HG03097 (cell line): ENCODE results near the gene HTR4.

Source experiments
- ATAC-seq: cut with Tn5 transposase; IDR thresholded peaks from one replicate; pipeline ENCODE4 v1.9.1; 2021; ENCODE audit not compliant: unreplicated experiment, low FRiP score

The HTR4 gene

DNA sequence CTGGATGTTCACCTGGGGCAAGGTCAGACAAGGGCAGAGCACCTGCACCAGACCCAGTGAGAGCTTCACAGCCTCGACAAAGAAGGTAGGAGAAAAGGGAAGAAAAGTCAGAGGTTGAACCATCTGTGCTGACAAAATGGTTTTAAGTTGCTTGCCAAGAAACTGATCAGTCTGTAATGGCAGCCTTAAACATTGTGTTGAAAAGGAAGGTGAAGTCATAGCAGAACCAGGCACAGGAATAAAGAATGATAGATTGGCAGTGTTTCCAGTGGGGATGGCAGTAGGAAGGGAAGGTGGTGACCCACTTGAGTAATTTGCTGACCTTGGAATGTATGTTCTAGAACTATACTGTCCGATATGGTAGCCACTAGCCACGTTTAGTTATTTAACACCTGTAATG lies 34.2 kb downstream of the HTR4 start:
- ATAC-seq = no peak

DNA sequence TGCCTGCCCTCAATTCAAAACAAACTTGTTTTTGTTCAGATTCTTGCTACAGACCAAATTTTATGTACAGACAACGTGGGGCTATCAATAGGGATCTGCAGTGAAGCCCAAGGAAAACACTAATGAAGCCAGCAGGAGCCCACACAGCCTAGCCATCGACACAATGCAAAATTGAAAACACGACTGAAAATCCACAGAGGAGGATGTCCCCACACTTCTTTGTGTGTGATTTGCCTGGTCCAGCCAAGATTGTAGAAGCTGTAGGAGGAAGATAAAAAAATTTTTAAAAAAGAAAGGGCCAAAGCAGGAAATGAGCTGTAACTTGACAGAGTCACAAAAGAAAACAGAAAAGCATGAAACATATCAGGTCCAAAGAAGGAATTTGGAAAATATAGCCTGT lies 34.8 kb downstream of the HTR4 start:
- ATAC-seq = no peak

DNA sequence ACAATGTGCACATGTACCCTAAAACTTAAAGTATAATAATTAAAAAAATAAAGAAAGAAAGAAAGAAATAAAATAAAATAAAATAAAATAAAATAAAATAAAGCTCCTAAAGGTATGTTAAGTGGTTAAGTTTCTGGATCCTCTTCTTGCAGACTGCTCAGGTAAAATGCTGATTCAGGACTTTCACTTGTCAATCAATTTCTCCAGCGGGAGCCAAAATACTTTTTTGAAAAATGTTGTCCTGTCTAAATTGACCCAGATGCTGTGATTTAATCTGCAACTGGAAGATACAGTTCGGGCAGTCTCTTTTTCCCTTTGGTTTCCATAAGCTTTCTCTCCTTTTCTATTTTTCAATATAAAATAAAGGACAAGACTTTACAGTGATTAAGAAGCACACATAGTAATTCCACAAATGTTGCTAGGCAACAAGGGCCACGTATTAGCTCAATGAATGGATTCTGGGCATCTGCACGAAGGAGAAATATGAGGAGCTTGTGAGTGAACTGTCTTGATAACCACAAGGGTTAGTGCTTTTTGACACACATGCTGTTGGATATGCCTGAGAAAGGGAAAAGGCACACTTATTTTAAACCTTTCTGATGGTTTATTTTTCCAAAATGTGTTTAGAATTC lies 38.6 kb downstream of the HTR4 start:
- no peak for ATAC-seq

DNA sequence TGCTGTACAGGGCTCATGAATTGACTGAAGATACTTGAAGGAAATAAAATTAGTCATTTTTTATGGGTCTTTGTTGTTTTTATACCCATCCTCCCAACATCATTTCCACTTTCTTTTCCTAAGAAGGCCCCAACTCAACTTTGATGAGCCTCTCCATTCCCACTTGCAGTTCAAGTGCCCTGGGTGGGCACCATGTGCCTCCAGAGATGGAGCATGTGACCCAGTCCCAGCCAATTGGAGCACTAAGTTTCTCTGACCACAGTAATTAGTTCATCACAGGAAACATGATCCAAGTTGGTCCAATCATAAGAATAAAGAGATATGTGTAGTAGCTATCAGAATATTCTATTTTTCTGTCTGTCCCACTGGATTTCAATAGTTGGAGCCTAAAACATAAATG lies 46.9 kb downstream of the HTR4 start:
- no peak for ATAC-seq

DNA sequence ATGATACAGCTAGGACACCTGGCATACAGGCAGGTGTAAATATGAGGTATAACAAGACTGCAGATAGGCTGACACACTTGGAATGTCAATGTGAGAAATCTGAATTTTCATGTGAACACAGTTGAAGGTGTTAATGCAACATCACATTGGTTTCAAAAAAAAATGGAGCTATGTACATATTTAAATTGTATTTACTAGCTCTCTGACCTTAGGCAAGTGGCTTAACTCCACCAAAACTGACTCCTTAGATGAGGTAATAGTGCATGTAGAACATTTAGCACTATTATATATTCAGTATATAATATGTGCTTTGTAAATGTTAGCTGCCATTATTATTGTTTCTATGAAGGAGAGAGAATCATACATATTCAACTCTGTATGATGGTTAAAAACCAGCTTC lies 48.0 kb downstream of the HTR4 start:
- no peak for ATAC-seq

DNA sequence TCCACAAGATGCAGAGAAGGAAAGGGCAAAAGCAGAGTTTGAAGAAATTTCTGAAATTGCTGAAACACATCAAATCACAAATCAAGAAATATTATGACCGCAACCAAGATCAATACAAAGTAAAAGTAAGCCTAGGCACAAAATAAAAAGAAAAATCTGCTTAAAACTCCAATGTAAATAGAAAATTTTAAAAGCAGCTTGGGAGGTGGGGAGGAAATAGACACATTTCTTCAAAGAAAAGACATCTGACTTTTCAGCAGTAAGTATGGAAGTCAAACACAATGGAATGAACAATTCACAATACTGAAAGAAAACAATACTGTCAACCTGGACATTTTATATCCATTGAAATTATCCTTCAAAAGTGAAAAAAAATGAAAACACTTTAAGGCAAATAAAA lies 55.1 kb downstream of the HTR4 start:
- ATAC-seq = no peak

DNA sequence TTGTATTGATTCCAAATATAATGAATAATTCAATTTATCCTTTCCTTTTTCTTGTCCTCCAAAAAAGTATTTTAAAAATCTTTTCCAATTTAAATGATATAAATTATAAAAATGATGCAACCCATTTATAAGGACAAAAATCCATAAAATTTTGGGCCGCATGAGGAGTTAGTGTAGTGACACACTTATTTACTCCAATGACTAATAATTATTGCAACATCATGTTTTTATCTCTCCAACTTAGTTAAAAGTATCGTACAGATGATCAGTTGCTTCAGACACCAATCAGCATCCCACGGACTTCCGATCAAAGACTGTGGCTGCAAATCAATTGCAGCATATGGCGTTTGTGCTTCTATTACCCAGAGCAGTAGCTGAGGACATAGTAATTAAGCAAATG lies 58.6 kb downstream of the HTR4 start:
- ATAC-seq = no peak

DNA sequence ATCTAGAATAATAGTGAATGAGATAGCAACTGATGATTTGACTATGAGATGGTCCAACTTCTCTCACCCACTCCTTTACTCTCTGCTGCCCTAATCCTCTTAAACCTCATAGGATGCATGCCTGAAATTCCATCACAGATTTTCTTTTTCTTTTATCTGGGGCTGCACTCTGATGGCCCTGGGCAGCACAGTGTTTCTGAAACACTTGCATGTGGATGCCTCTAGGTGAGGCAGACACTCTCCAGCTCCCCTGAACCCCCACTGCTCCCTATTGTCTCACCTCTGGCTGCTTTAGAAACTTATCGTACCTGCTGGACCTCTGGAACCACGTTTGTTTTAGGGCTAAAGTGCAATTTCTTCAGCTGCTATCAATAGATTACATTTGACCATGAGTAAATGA lies 67.5 kb downstream of the HTR4 start:
- ATAC-seq = no peak

DNA sequence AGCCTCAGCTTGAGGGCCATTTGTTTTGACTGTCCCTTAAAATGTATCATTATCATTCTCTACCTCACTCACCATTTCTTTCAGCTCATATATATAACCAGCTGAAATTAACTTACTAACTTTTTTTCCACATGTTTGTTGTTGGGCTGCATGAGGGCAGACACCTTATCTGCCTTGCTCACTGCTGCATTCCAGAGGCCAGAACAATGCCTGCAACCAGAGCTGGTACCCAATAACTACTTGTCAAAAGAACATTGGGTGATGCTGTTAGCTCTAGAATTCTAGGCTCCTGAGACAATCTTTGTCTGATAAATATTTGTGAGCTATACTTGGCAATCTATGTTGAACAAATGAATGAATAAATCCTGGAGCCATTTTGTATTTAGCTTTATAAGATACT lies 68.3 kb downstream of the HTR4 start:
- no peak for ATAC-seq

DNA sequence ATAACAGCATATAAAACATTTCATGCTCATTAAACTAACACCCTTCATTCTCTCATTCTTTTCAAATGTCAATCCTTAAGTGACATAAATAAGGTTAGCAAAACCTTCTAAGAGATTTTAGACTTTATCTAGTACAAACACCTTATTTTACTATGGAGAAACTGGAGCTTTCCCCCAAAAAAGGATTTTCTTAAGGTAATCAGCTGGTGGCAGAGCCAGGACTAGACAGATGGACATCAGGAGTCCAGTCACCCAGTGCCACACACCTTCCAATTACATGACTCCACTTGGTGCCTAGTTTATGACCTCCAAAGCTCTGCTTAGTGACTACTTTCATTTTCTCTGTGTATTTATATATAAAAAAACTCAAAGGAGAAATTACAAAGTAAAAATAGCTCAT lies 70.2 kb downstream of the HTR4 start:
- ATAC-seq = no peak

DNA sequence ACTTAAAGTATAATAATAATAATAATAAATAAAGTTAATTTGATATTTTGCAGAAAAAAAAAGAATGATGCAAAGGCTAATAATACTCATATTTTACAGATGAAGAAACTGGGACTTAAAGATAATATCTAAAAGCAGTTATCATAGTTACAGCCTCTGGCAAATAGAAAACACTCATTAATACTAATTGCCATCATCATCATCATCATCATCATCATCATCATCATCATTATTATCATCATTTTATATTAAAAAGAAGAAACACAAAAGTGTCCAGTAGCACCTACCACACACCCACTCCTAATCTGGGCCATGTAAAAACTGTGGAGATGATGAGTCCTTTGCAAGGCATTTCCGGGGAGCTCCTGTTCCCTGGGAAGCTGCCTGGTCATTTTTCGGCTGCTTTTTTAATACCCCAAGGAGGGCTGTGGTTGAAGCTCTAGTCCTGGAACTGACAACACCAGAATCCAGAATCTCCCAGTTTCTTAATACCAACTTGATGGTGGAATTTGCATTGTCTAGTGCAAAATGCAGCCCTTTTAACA lies 70.8 kb downstream of the HTR4 start:
- ATAC-seq = no peak

DNA sequence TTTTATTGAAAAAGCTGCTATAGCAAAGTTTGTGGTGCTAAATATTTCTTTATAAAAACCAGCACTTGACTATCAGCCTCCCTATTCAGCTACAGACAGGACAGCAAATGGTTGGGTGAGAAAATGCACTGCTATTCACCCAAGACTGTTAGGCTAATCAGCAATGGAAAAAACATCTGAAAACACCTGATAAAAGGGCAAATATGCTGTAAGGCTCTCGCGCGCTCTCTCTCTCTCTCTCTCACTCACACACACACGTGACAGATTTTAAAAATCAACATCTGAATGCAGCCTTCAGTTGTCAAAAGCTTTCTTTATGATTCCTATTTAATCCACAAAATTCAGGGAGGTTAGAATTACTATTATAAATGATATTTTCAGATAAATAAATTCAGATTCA lies 80.2 kb downstream of the HTR4 start:
- ATAC-seq = no peak

DNA sequence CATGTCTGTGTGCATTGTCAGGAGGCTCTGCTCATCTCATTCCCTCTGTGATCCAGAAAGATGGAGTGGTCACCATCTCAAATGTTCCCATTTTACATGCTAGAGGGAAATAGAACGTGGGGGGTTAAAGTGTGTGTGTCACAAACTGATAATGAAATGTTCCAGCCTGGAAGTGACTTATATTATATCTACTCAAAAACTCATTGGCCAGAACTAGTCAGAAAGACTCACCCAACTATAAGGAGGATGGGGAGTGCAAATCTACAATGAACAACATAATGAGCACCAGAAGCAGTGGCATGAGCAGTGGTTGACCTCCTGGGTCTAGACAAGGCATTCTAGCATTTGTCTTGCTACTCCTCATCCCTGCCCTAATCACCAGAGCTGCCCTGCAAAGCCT lies 81.0 kb downstream of the HTR4 start:
- ATAC-seq = no peak

DNA sequence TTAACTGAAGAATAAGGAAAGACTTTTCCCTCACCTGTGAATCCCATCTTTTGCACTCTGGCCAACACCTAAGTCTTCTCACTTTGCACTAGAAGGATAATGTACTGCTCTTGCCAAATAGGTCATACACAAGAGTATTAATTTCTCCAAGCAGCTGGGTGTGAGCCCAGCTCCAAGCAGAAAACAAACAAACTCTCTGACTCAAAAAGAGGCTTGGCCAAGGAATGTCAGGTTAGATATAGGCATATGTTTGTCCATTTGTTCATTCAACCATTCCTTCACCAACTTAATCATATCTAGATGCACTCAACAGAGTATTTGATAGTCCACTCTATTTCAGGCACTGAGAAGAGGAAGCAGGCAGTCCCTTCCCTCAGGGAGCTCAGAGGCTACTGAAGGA lies 84.4 kb downstream of the HTR4 start:
- no peak for ATAC-seq

DNA sequence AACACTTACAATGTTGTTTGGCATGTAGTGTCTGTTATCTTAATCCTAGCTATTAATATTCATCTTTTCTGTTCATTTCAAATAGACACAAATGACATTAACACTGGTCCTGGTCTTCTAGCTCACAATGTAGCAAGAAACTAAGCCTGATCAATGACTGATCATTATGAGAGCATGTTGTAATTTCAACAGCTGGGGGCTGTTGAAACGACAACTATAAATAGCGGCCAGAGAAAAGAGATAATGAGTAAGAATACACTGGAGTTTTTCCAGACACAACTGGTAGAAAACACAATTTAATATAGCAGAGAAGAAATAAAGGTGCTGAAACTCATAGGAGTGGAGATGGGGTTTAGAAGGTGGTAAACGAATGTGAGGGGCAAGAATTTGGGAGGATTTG lies 89.2 kb downstream of the HTR4 start:
- ATAC-seq = no peak

DNA sequence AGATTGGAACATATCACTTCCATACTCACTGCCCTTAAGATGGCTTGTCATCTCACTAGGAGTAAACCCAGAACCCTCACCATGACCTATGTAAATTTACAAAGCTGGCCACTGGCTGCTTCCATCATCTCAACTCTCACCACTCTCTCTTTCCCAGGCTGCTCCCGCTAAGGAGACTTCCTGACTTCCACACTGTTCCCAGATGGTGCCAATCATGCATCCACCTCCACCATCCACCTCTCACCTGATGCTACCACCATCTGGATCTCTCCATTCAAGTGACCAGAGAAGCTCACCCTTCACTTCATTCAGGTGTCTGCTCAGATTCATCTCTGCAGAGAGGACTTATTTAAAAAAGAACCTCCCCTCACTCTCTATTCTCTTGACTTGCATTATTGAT lies 91.3 kb downstream of the HTR4 start:
- no peak for ATAC-seq

DNA sequence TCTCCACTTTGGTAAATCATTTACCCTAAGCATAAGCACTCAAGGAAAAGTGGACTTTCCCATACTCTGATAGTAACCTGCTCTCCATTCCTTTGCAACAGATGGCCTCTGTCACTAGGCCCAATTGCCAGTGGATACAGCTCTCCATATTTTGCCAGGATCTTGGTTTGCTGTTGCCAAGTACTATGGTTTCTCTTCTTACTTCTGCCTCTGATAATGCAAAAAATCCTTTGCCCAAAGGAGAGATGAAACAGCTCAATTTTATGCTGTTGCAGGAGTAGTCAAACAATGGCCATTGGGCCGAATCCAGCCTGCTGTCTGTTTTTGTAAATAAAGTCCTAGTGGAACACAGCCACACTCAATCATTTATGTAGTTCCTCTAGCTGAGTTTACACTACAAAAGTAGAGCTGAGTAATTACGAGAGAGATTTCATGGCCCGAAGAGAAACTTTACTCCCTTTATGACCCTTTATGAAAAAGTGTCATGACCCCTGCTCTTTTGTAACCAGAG lies 92.5 kb downstream of the HTR4 start:
- ATAC-seq = no peak

DNA sequence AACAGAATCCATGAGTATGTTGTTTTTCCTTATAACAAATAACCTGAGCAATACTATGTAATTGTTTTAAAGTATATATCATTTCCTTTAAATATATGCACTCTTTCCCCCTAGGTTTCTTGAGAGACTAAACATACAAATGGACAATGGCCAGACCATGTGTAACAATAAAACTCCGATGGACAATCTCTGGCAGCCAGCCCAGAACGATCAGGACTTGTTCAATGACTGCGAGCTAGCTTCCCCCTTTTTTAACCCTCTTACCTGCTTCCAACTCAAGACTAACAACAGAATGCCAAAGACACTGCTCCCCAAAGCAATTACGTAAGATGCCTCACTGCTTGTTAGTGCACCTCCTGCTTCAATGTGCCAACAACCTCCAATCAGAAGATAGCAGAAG lies 94.9 kb downstream of the HTR4 start:
- no peak for ATAC-seq

DNA sequence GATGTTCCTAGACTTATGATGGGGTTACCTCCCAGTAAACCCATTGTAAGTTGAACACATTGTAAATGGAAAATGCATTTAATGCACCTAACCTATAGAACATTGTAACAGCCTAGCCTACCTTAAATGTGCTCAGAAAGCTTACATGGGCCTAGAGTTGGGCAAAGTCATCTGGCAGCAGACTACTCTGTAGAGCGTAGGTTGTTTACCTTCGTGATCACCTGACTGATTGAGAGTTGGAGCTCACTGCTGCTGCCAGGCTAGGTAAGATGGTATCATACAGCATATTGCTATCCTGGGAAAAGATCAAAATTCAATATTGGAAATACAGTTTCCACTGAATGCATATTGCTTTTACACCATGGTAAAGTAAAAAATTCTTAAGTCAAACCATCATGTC lies 95.4 kb downstream of the HTR4 start:
- no peak for ATAC-seq

DNA sequence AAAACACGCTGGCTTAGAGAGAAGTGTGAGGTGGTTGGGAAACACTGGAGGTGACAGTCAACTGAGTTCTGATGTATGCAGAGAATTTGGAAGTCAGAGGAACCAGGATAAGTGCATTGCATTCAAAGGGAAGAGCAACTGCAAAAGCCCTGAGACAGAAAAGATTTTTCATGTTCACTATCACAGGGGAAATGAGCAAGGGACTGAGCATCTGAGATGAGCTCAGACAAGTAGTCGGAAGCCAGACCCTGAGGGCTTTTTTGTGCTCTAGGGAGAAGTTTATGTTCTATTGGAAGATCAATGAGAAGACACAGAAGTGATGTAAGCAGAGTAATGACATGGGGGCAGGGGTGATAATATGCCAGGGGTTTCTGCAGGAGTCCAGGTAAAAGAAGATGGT lies 97.5 kb downstream of the HTR4 start:
- no peak for ATAC-seq

DNA sequence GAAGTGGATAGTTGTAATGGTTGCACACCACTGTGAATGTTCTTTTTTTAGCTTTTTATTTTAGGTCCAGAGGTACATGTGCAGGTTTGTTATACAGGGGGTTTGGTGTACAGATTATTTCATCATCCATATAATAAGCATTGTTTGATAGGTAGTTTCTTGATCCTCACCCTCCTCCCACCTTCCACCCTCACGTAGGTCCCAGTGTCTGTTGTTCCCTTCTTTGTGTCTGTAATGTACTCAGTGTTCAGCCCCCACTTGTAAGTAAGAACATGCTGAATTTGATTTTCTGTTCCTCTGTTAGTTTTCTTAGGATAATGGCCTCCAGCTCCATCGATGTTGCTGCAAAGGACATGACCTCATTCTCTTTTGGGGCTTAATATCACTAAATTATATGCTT lies 99.7 kb downstream of the HTR4 start:
- ATAC-seq = no peak

DNA sequence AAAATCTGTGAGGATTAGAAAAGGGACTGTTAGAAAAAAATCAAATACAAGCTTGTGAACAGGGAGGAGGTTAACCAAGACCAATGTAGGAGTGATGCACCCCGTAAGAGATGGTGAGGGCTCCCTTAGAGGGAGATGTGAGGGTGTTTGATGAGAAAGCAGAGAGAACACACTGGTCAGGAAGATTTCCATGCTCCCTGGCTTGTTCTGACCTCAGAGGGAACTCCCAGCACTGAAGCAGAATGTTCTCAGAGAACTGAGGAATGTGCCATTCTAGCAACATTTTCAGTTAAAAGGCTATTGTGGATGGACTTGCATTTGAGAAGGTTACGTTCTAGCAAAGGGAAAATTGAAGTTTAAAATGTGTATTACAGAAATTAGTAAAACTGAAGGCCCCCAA lies 110.6 kb downstream of the HTR4 start:
- no peak for ATAC-seq

DNA sequence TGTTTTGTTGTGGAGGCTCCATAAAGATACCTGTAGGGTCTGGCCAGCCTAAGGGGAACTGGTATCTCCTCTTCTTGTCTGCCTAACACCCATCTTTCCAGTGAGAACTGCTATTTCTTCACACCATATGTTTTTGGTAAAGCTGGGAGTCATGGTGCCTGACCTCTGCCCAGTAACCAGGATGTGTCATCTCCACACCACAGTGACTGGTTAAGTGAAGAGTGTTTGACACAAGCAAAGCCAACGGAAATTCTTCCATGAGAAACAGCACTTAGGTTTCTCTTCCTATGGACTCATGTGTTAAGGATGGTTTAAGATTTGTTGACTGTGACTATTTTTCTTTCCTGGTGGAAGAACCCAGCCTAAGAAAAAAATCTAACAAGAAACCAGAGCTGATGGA lies 111.5 kb downstream of the HTR4 start:
- ATAC-seq = no peak
